ENCODE measurements around the gene ESPNL.

ESPNL gene

DNA sequence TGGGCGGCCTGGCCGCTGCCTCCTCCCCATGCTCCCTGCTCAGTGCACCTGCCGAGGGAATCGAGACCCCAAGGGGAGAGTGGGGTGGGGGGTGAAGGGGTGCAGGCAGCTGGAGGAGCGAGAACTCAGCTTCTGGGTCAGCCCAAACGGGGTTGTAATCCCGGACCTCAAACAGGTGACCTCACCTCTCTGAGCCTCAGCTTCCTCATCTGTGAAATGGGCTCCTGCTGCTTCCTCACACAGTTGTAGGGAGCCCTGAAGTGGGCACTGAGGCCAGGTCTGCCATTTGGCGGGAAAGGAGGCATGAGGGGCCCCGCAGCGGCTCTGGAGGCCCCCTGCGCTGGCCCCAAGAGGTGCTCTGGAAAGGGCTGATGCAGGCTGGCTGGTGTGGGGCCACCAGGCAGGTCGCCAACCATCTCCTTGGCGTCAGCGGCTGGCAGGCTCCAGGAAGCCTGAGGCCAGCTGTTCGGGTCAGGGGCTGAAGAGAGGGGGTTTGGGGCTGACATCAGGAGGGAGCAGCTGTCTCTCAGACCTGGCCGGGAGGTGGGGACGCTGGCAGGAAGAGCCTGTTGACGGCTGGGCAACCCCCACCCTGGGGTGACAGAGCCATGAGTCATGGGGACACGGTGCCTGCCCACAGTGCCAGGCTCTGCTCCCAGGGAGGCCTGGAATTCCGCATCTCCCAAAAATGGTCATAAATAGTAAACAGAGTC is 43.3 kb downstream of the ESPNL start:
- no peak for DNase-seq

DNA sequence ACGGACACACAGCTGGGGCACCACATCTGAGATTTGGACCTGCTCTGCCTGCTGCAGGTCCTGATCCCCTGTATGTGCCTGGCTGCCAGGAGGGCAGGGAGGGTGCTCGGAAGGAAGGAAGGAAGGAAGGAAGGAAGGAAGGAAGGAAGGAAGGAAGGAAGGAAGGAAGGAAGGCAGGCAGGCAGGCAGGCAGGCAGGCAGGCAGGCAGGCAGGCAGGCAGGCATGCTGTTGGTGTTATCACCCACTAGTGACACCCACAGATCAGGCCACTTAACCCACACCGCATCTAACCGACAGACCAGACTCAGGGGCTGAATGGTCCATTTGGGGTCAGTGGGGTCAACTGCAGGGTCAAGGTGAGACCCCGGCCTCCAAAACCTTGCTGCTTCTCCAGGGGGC is 44.1 kb downstream of the ESPNL start:
- no peak for DNase-seq

GRCh38 chr2:238145046-238145445 is 44.9 kb downstream of the ESPNL start:
- DNase-seq, result no peak

DNA sequence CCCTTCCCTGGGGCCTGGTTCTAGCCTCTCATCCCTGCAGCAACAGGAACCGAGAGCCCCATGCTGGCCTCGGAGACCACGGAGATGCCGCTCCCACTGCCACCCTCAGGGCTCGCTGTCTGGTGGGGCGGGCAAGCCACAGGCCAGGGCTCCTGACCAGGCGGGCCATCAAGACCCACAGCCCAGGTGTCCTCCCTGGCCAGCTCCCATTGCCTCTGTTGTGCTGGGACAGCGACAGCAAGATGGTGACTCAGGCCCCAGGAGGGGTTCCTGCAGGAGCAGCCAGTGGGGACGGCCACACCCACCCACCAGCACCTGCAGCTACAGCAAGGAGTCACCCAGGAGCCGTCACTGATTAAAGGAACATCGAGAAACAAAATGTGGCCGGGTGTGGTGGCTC is 45.7 kb downstream of the ESPNL start:
- DNase-seq, result no peak

DNA sequence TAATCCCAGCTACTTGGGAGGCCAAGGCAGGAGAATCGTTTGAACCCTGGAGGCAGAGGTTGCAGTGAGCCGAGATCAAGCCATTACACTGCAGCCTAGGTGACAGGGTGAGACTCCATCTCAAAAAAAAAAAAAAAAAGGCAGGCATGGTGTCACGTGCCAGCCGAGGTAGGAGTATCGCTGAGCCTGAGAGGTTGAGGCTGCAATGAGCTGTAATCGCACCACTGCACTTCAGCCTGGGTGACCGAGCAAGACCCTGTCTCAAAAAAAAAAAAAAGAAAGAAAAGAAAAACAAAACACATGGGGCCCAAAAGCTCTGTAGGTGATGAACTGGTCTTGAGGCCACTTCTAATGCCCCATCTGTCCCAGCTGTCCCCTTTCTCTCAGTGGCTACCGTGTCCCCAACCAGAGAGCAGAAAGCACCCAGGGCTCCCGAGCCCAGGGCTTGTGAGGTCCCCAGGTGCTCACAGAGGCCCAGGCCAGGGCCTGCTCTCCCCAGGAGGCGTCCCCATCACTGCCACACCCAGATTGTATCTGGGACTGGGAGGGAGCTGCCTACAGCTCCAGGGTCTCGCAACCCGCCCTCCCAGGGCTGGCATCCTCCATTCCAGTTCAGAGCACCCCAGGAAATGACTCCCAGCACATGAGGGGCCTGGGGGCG is 46.9 kb downstream of the ESPNL start:
- no peak for DNase-seq

- no peak for DNase-seq
Observed at GRCh38 chr2:238148981-238149380, 48.8 kb downstream of the ESPNL start.

- no peak for DNase-seq
Observed at GRCh38 chr2:238149841-238150572, 49.9 kb downstream of the ESPNL start.

DNA sequence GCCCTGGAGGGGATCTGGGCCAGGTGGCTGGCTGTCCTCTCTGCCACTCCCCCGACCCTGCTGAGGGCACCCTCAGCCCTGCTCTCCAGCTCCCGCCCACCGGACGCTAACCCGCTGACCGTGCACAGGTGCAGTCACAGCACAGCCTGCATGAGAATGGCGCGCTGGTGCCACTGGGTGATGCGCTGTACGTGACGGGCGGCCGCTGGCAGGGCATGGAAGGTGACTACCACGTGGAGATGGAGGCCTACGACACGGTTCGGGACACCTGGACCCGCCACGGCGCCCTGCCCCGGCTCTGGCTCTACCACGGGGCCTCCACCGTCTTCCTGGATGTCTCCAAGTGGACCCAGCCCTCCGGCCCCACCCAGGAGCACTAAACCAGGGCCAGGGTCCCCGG is 50.5 kb downstream of the ESPNL start:
- no peak for DNase-seq

- no peak for DNase-seq
Observed at GRCh38 chr2:238151205-238151604, 51.1 kb downstream of the ESPNL start.

- no peak for DNase-seq
Observed at GRCh38 chr2:238151628-238152235, 51.6 kb downstream of the ESPNL start.

- no peak for DNase-seq
Observed at GRCh38 chr2:238152771-238153688, 52.9 kb downstream of the ESPNL start.

DNA sequence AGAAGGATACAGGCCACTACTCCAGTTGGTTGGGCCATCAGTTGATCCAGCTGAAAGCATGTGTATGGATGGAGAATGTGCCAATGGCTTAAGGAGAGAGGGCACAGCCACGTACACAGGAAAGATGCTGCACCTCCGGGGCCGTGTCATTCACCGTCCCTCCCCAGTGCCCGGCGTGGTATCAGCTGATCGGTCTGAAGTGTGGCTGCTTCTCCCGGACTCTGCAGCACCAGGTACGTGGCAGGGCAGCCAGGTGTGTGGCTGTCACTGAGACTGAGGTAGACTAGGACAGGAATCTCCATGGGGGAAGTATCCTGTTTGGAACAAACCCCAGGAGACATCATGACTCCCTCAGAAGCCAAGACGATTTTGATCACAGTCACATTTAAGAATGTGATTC is 54.4 kb downstream of the ESPNL start:
- no peak for DNase-seq

- no peak for DNase-seq
Observed at GRCh38 chr2:238155051-238155760, 55.1 kb downstream of the ESPNL start.

DNA sequence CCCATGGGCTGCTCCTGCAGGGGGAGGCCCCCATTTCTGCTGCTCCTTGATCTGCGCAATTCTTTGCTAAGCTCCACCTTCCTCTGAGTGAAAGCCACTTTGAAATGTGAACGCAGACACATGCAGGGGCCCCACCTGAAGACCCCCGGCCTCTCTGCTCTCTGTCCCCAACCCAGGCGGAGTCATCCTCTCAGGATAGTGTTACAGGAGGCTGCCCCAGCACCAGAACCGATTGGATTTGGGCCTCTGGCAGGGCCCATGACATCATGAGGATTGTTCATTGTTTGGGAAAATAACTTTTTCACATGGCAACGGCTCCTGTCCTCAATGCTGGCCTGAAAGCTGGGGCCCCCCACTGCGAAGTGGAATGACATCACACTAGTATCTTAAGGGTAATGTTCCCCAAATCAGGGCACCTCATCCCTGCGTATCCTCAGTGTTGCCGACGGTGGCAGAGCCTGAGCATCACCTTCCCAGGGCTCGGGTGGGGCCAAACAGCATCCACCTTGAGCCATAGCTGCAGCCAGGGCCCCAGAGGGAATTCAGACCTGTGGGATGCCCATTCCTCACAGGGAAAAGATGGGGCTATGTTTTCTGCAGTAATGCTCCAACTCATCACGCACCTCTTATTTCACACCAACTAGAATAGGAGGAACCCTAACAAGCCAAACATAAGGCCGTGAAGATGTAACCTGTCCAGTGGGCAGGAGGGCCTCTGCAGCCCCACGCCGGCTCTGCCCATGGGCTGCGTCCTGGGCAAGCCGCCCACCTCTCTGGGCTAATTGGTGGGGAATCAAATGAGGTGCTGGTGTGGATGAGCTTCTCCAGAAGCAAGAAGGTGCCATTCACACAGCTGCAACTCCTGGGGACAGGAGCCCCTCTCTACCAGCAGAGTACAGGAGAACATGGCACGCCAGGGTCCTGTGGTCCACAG is 55.9 kb downstream of the ESPNL start:
- DNase-seq, result no peak

DNA sequence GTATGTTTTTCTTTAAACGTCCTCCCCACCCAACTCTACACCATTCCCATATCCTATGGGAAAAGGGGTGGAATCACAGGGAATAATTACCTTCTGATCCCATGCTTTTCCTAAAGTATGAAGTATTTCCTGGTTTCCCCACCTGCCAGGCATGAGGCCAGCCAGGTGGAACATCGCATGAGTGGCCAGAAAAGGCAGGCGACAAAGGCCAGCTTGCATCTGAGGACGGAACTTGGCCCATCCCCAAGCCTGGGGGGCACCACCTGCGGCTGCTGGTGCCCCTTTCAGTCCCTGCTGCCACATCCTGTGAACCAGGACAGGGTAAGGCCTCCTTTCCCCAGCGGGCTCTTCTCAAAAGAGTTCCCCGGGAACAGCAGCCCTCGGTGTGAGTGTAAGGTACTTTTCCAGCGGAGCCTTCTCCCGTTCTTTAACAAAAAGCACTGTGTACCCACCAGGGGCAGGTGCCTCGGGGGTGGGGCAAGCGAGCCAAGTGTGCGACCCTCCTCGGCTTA is 57.4 kb downstream of the ESPNL start:
- no peak for DNase-seq

DNA sequence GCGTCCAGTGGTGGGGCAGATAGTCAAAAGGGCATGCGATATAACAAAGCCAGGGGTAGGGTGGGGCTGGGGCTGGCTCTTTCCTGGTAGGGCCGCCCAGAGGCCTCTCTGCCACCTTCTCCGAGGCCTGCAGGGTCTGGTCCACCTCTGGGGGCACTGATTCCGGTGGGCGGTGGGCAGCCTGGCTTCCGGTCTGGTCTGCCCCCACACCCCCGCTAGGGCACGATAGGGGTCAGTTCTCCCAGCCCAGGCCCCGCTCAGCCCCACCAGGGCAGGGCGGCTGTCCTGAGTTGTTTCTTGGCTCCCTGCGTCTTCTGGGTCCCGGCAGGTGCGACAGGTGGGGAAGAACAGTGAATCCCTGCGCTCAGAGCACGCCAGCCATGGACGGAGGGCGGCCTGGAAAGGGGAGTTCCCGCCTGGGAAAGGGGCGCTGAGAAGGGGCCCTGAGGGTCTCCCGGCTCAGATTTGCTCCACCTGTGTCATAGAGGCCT is 57.9 kb downstream of the ESPNL start:
- no peak for DNase-seq

DNA sequence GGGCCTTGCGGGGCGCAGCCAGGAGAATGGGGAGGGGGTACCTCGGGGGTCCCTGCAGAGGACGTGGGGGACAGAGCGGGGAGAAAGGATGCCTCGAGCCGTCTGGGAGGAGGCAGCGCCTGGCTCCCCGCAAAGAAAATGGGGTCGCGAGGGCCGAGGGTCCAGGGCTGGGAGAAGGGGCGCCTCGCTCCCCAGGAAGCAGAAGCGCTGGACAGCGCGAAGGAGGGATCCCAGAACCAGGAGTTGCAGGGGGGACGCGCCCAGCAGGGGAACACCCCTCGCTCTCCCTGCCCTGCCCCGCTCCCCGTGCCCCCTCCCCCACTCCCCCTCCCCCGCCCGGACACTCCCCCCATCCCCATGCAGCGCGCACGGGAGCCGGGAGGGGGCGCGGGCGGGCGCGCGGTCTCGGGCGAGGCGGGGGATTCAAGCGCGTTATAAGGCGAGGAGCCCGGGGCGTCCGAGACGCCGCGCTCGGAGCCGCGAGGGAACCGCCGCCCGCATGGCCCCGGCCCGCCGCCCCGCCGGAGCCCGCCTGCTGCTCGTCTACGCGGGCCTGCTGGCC is 58.5 kb downstream of the ESPNL start, which contains the start of gene ERFE:
ERFE (plus strand) TSS at position 462 of the 562 bp plus-strand sequence; CDS start at position 500, 38 bp downstream.
- no peak for DNase-seq

DNA sequence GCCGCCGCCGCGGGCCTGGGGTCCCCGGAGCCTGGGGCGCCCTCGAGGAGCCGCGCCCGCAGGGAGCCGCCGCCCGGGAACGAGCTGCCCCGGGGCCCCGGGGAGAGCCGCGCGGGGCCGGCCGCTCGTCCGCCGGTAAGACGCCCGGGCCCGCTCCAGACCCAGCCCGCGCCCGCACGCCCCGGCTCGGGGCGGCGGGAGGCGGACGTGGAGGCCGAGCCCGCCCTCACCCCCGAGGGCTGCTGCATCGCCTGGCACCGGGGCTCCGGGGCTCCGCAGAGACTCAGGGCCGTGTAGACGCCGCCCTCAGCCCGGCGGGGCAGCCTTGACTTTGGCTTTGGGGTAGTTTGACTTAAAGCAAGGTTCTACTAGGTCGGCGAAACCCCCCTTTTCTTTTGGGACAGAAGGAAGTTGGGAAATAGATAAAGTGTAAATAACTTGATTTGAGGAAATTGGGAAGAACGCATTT is 59.0 kb downstream of the ESPNL start:
- DNase-seq, result no peak

GRCh38 chr2:238159661-238160205 is 59.6 kb downstream of the ESPNL start:
- no peak for DNase-seq
